Thyroid gland (tissue), 4 donors: ENCODE data around the gene HESX1.

ENCODE experiments used
- CTCF ChIP-seq, 6 experiments: fragments of 200-600 bp in 3 of 6; fragments of 450-650 bp in 3 of 6; sonication (generic) in 3 of 6; IDR thresholded peaks; one replicate each; pipeline ENCODE4 v1.5.1; 2016 to 2019; ENCODE audit warnings: antibody characterized with exemption in 6 of 6, mild to moderate bottlenecking in 2 of 6, inconsistent platforms in 1 of 6, moderate library complexity in 1 of 6
- POLR2A ChIP-seq, 2 donors: fragments of 450-650 bp; IDR thresholded peaks; one replicate each; pipeline ENCODE4 v1.6.1; 2017; ENCODE audit warnings: antibody characterized with exemption in 2 of 2, mild to moderate bottlenecking in 2 of 2, moderate library complexity in 1 of 2

- TF ChIP-seq CTCF (IDR thresholded peaks at IDR 0.05) (no peak), POLR2A (IDR thresholded peaks at IDR 0.05) (peak in 1 of 2 donors; percentile 47)
These were observed 28.4 kb upstream of the HESX1 start for GRCh38 chr3:57227930-57228751.
